CD4-positive, CD25-positive, alpha-beta regulatory T cell (primary cell): ENCODE data around the gene METTL16. TPM values are rescaled to one million over a fixed set of nuclear protein-coding genes. Genes with fewer than 3 reads are reported as not detected.

Source experiments
- ATAC-seq, 2 donors: fragments of 150-1000 bp; cut with Tn5 transposase; one replicate each; pipeline ENCODE4 v1.10.0; 2021; ENCODE audit warnings: low read depth in 2 of 2, moderate number of reproducible peaks in 2 of 2, moderate library complexity in 1 of 2
- DNase-seq, 3 donors: peaks; one replicate each; pipeline versions ENCODE4 v3.0.0 to v3.0.0-alpha.2; 2012 to 2022; ENCODE audit warnings: mixed read lengths in 1 of 3
- H3K27ac ChIP-seq: one replicate; pipeline ENCODE4 v1.7.0; 2013; ENCODE audit warnings: mild to moderate bottlenecking, low read length; ENCODE audit not compliant: insufficient read depth, poor library complexity, severe bottlenecking
- H3K27me3 ChIP-seq: one replicate; pipeline ENCODE4 v1.7.0; 2013; ENCODE audit warnings: low read length; ENCODE audit not compliant: control insufficient read depth, insufficient read depth
- H3K36me3 ChIP-seq: one replicate; pipeline ENCODE4 v1.7.0; 2013; ENCODE audit warnings: mild to moderate bottlenecking, low read length, moderate library complexity; ENCODE audit not compliant: control insufficient read depth, insufficient read depth
- H3K4me1 ChIP-seq: 2 replicates; pipeline ENCODE4 v1.7.0; 2013; ENCODE audit warnings: mild to moderate bottlenecking, low read length; ENCODE audit not compliant: insufficient read depth, control insufficient read depth, poor library complexity, severe bottlenecking
- H3K4me3 ChIP-seq: one replicate; pipeline ENCODE4 v1.7.0; 2013; ENCODE audit warnings: low read depth, mild to moderate bottlenecking, low read length, moderate library complexity
- H3K9me3 ChIP-seq, 2 experiments: 1 replicate in 1 of 2; 2 replicates in 1 of 2; pipeline ENCODE4 v1.7.0; 2013; ENCODE audit warnings: low read length in 2 of 2, mild to moderate bottlenecking in 1 of 2, moderate library complexity in 1 of 2; ENCODE audit not compliant: control insufficient read depth in 2 of 2
- H3K27ac Mint-ChIP-seq, 3 donors: one replicate each; pipeline ENCODE4 v1.8.0; 2020 to 2022; ENCODE audit warnings: mild to moderate bottlenecking in 3 of 3, mixed read lengths in 3 of 3, moderate library complexity in 2 of 3
- H3K27me3 Mint-ChIP-seq: one replicate; pipeline ENCODE4 v1.8.0; 2022; ENCODE audit warnings: mild to moderate bottlenecking, mixed read lengths
- H3K36me3 Mint-ChIP-seq: one replicate; pipeline ENCODE4 v1.8.0; 2020; ENCODE audit warnings: mixed read lengths
- H3K4me1 Mint-ChIP-seq, 4 donors: one replicate each; pipeline ENCODE4 v1.8.0; 2020 to 2022; ENCODE audit warnings: mixed read lengths in 4 of 4, mild to moderate bottlenecking in 1 of 4
- H3K4me3 Mint-ChIP-seq, 4 donors: one replicate each; pipeline ENCODE4 v1.8.0; 2020 to 2022; ENCODE audit warnings: mild to moderate bottlenecking in 4 of 4, mixed read lengths in 4 of 4, moderate library complexity in 3 of 4
- H3K9me3 Mint-ChIP-seq, 7 donors: one replicate each; pipeline ENCODE4 v1.8.0; 2020 to 2022; ENCODE audit warnings: mixed read lengths in 7 of 7, mild to moderate bottlenecking in 3 of 7, moderate library complexity in 2 of 7
- polyA plus RNA-seq, 4 donors: library from polyadenylated mRNA; unstranded; fragments of 300-500 nt; fragmentation: Illumina TruSeq; gene quantifications; one replicate each; pipeline ENCODE4 v1.2.3, GENCODE V29; 2021
- total RNA-seq: library from RNA; stranded (reverse); gene quantifications from one replicate; pipeline ENCODE4 v1.2.3, GENCODE V29; 2022

METTL16 gene
- total and polyA plus RNA-seq, 5 donors from 2014 or later, result 12.9 to 39.2 (median 16.9) TPM

DNA sequence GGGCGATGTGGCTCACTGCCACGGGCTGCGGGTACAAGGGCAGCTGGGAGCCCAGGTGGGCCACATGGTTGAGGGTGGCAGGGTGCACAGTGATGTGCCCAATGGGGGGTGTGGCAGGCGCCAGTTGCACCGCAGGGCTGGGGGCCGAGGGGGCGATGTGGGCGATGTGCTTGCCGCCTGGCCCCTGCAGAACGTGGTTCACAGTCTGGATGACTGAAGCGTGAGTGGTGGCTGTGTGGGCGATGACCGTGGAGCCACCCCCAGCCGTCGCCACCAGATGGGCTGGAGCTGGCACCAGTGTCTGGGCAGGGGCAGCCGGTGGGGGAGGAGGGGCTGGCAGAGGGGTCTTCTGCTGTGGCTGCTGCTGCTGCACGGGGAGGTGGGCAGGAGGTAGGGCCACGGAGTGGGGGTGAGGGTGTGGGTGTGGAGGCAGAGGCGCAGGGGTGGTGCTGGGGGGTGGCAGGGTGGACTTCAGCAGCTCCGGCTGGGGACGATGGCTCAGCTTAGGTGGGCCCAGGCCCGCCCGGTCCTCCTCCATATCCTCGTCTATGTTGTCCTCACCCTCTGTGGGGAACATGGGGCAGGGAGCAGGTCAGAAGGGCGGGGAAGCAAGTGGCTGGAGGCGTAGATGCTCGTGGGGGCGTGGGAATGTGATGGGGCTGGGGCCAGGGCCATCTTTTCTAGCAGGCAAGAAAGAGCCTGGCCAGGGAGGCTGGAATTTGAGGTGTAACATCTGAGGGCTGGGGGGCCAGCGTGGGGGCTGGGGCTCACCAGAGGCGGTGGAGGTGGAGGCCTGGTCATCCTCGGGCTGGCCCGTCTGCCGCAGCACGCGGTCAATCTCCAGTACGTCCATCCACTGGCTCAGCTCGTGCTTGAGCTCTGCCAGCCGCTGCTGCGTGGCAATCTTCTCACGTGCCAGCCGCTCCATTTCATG, 124.3 kb downstream of the METTL16 start:
- Histone ChIP-seq H3K4me1 (peaks cover 13% of the 10 kb centered on the region), H3K9me3 (no peaks in the 10 kb centered on the region), H3K27ac (no peak overlapping the region), H3K4me3 (no peak overlapping the region), H3K36me3 (peaks cover 4% of the 10 kb centered on the region), H3K27me3 (no peaks in the 10 kb centered on the region)
- Mint-ChIP-seq H3K36me3 (peaks cover 13% of the 10 kb centered on the region), H3K4me1 (peaks cover 9 to 38% (median 18%) of the 10 kb centered on the region in 4 donors), H3K27ac (no peak overlapping the region), H3K27me3 (peaks cover 6% of the 10 kb centered on the region), H3K9me3 (peaks cover 0 to 2% (median 0%) of the 10 kb centered on the region in 7 donors), H3K4me3 (no peak overlapping the region)
- no peak for ATAC-seq
- no peak for DNase-seq

DNA sequence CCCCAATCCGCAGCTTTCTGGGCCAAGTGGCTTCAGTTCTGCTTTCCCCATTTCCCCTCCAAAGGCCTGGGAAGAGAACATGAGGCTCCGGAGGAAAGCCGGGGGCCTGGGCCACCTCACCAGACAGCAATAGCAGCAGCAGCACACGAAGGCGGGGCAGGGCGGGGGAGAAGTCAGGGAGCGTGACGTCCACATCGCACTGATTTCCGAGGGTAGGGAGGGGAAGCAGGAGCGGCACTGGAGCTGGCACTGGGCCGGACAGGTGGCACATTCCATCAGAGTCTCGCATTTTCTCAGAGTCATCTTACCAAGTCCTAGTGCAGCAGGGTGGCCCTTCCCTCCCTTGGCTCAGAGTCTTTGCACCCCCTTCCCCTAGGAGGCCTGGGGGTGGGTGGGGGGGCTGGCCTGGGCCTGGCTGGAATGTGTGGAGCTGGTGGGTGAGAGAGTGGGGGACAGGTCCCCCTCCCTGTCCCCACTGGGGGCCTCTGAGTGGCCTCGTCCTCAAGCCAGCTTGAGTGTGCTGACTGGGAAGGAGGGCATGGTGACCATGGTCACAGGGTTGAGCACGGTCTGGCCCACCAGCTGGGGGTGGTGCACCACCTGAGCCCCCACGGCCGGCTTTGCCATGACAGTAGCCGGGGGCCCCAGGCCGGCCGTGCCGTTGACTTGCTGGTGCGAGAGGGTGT, 125.1 kb downstream of the METTL16 start:
- ATAC-seq (no peak), DNase-seq (no peak)
- Histone ChIP-seq H3K27ac (no peak overlapping the region), H3K36me3 (peaks cover 4% of the 10 kb centered on the region), H3K4me3 (no peak overlapping the region), H3K4me1 (peaks cover 5% of the 10 kb centered on the region), H3K9me3 (no peaks in the 10 kb centered on the region), H3K27me3 (no peaks in the 10 kb centered on the region)
- H3K4me3 Mint-ChIP-seq, result no peak overlapping the region
- no peaks in the 10 kb centered on the region for H3K9me3 Mint-ChIP-seq
- H3K27me3 Mint-ChIP-seq, result no peaks in the 10 kb centered on the region
- H3K4me1 Mint-ChIP-seq, result peaks cover 4 to 30% (median 11%) of the 10 kb centered on the region in 4 donors
- peaks cover 13% of the 10 kb centered on the region for H3K36me3 Mint-ChIP-seq
- no peak overlapping the region for H3K27ac Mint-ChIP-seq

DNA sequence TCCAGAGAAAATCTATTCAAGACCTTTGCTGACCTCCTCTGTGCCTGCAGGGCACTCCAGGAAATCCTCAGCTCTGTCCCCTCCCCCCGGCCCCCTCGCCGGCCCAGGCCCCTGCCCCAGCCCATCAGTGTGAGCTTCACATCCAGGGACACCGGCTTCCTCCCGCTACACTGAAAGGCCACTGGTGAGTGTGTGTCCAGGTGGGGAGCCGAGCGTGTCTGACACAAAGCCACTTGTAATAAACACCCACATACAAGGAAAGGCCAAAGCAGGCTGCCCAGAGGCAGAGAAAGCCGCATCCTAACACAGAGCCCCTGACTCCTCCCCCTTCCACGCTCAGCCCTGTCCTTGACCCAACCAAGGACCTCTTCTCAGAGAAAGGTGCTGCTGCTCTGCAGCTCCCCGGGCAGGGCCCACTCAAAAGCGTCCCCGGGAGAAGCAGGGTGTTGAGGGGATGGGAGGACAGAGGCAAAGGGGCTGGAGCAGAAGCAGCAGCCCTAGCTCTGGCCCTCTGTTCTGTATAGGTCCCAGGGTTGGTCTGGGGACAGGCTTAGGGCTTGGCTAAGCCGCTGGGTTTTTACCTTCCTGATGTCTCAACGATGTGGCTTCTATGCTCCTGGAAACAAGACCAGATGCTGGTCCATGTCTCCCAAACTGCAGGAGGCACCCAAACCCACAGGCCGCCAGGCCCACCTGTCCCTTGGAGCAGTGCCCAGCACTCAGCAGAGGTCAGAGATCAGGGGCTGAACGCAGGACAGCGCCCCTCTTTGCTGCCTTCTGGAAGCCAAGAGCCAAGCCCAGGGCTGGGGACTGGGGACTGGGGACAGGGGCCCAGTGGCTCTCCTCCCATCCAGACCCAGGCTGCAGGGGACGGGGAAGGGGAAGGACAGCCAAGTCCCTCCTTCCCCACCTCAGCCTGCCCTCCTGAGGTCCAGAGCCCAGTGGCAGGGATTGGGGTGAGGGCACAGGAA, 126.2 kb downstream of the METTL16 start:
- Mint-ChIP-seq H3K27me3 (no peaks in the 10 kb centered on the region), H3K27ac (no peak overlapping the region), H3K36me3 (peaks cover 13% of the 10 kb centered on the region), H3K9me3 (no peaks in the 10 kb centered on the region), H3K4me3 (peak overlapping the region in 1 of 4 donors; percentile 51), H3K4me1 (peaks cover 3 to 24% (median 8%) of the 10 kb centered on the region in 4 donors)
- H3K36me3 ChIP-seq, result peaks cover 4% of the 10 kb centered on the region
- DNase-seq (no peak), ATAC-seq (no peak)
- no peak overlapping the region for H3K27ac ChIP-seq
- H3K9me3 ChIP-seq, result no peaks in the 10 kb centered on the region
- no peaks in the 10 kb centered on the region for H3K4me1 ChIP-seq
- no peak overlapping the region for H3K4me3 ChIP-seq
- H3K27me3 ChIP-seq, result no peaks in the 10 kb centered on the region

DNA sequence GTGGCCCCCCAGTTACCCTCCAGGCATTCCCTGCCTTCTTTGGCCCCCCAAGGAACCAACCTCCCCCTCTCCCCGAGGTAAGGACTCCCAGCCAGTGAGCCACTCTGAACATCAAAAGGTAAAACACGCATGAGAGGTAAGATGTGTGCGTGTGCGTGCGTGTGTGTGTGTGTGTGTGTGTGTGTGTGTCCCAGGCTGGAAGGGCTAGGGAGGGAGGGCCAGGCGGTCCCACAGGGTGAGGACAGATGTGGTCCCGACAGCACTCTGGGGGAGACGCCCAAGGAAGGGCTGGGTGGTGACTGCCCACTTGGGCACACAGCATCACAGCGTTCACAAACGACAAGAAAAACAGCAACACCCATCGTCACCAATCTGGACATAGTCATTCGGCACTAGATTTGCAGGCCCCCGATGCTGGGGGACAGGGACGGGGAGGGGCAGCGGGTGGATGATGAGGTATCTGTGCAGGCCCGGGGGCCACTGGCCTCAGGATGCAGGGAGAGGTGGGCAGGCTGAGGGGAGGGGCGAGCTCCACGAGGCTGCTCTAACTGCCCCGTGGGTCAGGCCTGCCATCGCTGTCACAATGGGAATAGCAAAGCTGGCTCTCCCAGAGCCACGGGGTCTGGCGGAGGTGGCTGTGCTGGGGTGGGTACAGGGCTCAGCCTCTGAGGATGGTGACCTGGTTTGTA, 127.1 kb downstream of the METTL16 start:
- Mint-ChIP-seq H3K36me3 (peaks cover 13% of the 10 kb centered on the region), H3K27me3 (no peaks in the 10 kb centered on the region), H3K9me3 (no peaks in the 10 kb centered on the region), H3K27ac (no peak overlapping the region), H3K4me3 (peak overlapping the region in 1 of 4 donors; percentile 84), H3K4me1 (peaks cover 0 to 16% (median 4%) of the 10 kb centered on the region in 4 donors)
- Histone ChIP-seq H3K36me3 (peaks cover 7% of the 10 kb centered on the region), H3K27ac (no peak overlapping the region), H3K4me1 (no peaks in the 10 kb centered on the region), H3K27me3 (no peaks in the 10 kb centered on the region), H3K4me3 (no peak overlapping the region), H3K9me3 (no peaks in the 10 kb centered on the region)
- ATAC-seq (no peak), DNase-seq (no peak)

DNA sequence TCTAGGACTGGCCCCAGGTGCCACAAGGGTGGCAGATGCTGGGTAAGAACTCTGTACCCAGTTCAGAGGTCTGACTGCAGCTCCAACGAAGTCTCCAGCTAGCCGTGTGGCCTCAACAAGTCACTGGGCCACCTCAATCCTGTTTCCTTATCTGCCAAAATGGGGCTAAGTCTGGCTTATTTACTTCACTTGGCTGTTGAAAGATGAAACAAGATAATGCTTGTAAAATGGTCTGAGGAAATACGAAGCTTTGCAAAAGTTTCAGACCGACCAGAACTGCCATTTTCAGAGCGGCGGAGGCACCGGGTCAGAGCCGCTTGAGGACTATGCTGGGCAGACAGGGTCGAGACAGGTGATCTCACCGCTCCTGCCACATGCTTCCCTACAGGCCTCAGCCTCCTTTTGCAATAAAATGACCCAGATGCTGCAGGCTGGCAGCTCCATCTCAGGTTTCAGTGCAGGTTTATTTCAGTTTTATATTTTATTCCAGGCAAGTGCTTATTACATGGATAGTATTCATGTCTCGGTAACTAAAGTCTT, 128.0 kb downstream of the METTL16 start:
- Histone ChIP-seq H3K4me3 (no peak overlapping the region), H3K36me3 (peaks cover 7% of the 10 kb centered on the region), H3K27me3 (no peaks in the 10 kb centered on the region), H3K27ac (no peak overlapping the region), H3K9me3 (no peaks in the 10 kb centered on the region), H3K4me1 (no peaks in the 10 kb centered on the region)
- H3K4me1 Mint-ChIP-seq, result peaks cover 0 to 9% (median 4%) of the 10 kb centered on the region in 4 donors
- H3K9me3 Mint-ChIP-seq, result no peaks in the 10 kb centered on the region
- peak overlapping the region in 2 of 3 donors; percentile 43 to 65 for H3K27ac Mint-ChIP-seq
- H3K4me3 Mint-ChIP-seq, result peak overlapping the region in 1 of 4 donors; percentile 84
- H3K27me3 Mint-ChIP-seq, result no peaks in the 10 kb centered on the region
- H3K36me3 Mint-ChIP-seq, result peaks cover 9% of the 10 kb centered on the region
- DNase-seq (no peak), ATAC-seq (no peak)

DNA sequence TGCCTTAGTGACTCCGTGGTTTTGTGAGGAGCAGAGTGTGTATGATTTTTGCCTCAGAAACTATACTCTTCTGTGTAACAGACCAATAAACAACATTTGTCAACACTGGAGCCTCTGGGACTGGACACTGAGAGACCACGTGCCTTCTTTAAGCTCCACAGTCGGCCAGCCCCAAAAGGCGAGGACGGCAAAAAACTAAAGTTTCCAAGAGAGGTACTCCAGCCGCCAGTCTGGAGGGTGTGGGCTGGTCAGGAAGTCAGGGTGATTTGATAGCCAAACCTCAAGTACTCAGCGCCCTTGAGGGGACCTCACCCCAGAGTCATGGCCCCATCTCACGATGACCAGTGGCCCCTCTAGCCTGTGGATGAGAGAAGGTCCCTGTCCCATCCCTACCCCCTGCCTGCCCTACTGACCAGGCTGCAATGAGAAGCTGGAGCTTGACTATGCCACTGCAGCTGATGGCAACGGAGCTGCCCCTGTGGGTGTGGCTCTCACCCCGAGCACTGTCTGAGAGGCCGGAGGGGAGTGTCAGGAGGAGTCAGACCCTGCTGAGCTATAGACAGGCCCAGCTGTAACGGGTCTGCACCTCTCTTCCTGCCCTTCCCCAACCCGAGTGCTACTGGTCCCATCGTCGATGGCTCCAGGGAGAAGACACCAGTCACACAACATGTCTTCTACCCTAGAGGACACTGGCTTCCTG, 130.6 kb downstream of the METTL16 start:
- Histone ChIP-seq H3K36me3 (peaks cover 6% of the 10 kb centered on the region), H3K27me3 (no peaks in the 10 kb centered on the region), H3K4me1 (no peaks in the 10 kb centered on the region), H3K4me3 (no peak overlapping the region), H3K9me3 (no peaks in the 10 kb centered on the region), H3K27ac (no peak overlapping the region)
- no peak for ATAC-seq
- no peaks in the 10 kb centered on the region for H3K9me3 Mint-ChIP-seq
- no peaks in the 10 kb centered on the region for H3K36me3 Mint-ChIP-seq
- no peak for DNase-seq
- H3K27ac Mint-ChIP-seq, result peak overlapping the region in 1 of 3 donors; percentile 82
- H3K4me1 Mint-ChIP-seq, result peaks cover 0 to 5% (median 4%) of the 10 kb centered on the region in 4 donors
- no peak overlapping the region for H3K4me3 Mint-ChIP-seq
- H3K27me3 Mint-ChIP-seq, result no peaks in the 10 kb centered on the region
